ENCODE measurements around the gene KRTAP13-2. TPM values are rescaled to one million over a fixed set of nuclear protein-coding genes. Genes with fewer than 3 reads are reported as not detected.

The KRTAP13-2 gene
- total and polyA plus RNA-seq, 10 of the 15 experiments (the other 5 are each of a cell fraction or from before 2014, with no cell fraction given): not detected

GRCh38 chr21:30338717-30339116 is 33.4 kb downstream of the KRTAP13-2 start:
- in situ Hi-C loops (cut with MboI) (loop anchor here (5.0 kb wide), 1 partner anchor 744 kb away; no protein-coding TSS in a partner anchor), intact Hi-C loops (cut with micrococcal nuclease; ENCODE audit: unreplicated experiment) (no loop called here)
- BruUV-seq (replicated peaks): no TSS peak
- ChIA-PET SMC1A (ENCODE audit: uncharacterized antibody, unreplicated experiment) (no interaction called here), RAD21 (ENCODE audit: unreplicated experiment) (interaction anchor here (0.8 kb wide), 1 partner anchor 10 kb away, joined by 3 read pairs; no protein-coding TSS in a partner anchor), POLR2A (no interaction called here), CTCF (interaction anchor here (1.1 to 1.3 kb wide), 2 partner anchors 38 to 541 kb away, joined by 3 read pairs; no protein-coding TSS in a partner anchor)
- H2AFZ ChIP-seq (ENCODE audit: control insufficient read depth, low read depth, low read length): no peak overlapping the region
- H3K27ac ChIP-seq (ENCODE audit: control insufficient read depth, insufficient read depth): no peak overlapping the region
- H3K4me2 ChIP-seq (ENCODE audit: control insufficient read depth, insufficient read depth): no peak overlapping the region
- H3K4me3 ChIP-seq: no peak overlapping the region
- DNase-seq (ENCODE audit: low read depth, low spot score) (no peak), FAIRE-seq (no peak), ATAC-seq (no peak)
- WGBS (ENCODE audit: insufficient coverage, insufficient replicate concordance, low lambda C conversion rate, missing lambda C conversion rate): 26% methylated on average over 4 of the region's 4 CpGs
- no peaks in the 10 kb centered on the region for H4K20me1 ChIP-seq (ENCODE audit: control insufficient read depth, insufficient read depth)
- H3K9ac ChIP-seq (ENCODE audit: control insufficient read depth, insufficient read depth, low read length): no peak overlapping the region
- no peaks in the 10 kb centered on the region for H3K4me1 ChIP-seq (ENCODE audit: control insufficient read depth, insufficient read depth, low read length)
- no peaks in the 10 kb centered on the region for H3K27me3 ChIP-seq (replicated peaks in 1 of 2; ENCODE audit: control insufficient read depth in 2 of 2, insufficient read depth in 2 of 2, low read length in 1 of 2)
- H3K36me3 ChIP-seq (ENCODE audit: control insufficient read depth in 2 of 2, insufficient read depth in 2 of 2, low read length in 1 of 2): no peaks in the 10 kb centered on the region
- no peak for TF ChIP-seq PML (IDR thresholded peaks at IDR 0.05; ENCODE audit: low read length)
- TF ChIP-seq BCLAF1 (IDR thresholded peaks at IDR 0.05): no peak
- no peak for TF ChIP-seq HDGF (IDR thresholded peaks at IDR 0.05)
- no peak for TF ChIP-seq FOXK2 (IDR thresholded peaks at IDR 0.05)
- TF ChIP-seq ZNF274 (IDR thresholded peaks at IDR 0.05; ENCODE audit: insufficient read depth, insufficient read length): no peak
- no peak for TF ChIP-seq CREB1 (IDR thresholded peaks at IDR 0.05; ENCODE audit: low read depth)
- no peaks in the 10 kb centered on the region for H3K79me2 ChIP-seq (ENCODE audit: control insufficient read depth, insufficient read depth, low read length)
- no peaks in the 10 kb centered on the region for H3K9me3 ChIP-seq (replicated peaks; ENCODE audit: control insufficient read depth, insufficient read depth, low read length)

GRCh38 chr21:30337772-30338171 is 34.3 kb downstream of the KRTAP13-2 start:
- ChIA-PET SMC1A (ENCODE audit: uncharacterized antibody, unreplicated experiment) (no interaction called here), POLR2A (no interaction called here), CTCF (interaction anchor here (0.7 kb wide), 1 partner anchor 64 kb away, joined by 3 read pairs; no protein-coding TSS in a partner anchor), RAD21 (ENCODE audit: unreplicated experiment) (no interaction called here)
- Histone ChIP-seq H3K9ac (ENCODE audit: control insufficient read depth, insufficient read depth, low read length) (no peak overlapping the region), H3K36me3 (ENCODE audit: control insufficient read depth in 2 of 2, insufficient read depth in 2 of 2, low read length in 1 of 2) (no peaks in the 10 kb centered on the region), H4K20me1 (ENCODE audit: control insufficient read depth, insufficient read depth) (no peaks in the 10 kb centered on the region), H3K9me3 (replicated peaks; ENCODE audit: control insufficient read depth, insufficient read depth, low read length) (no peaks in the 10 kb centered on the region), H3K27me3 (replicated peaks in 1 of 2; ENCODE audit: control insufficient read depth in 2 of 2, insufficient read depth in 2 of 2, low read length in 1 of 2) (no peaks in the 10 kb centered on the region), H3K27ac (ENCODE audit: control insufficient read depth, insufficient read depth) (no peak overlapping the region), H2AFZ (ENCODE audit: control insufficient read depth, low read depth, low read length) (no peak overlapping the region), H3K4me3 (no peak overlapping the region), H3K4me1 (ENCODE audit: control insufficient read depth, insufficient read depth, low read length) (no peaks in the 10 kb centered on the region), H3K4me2 (ENCODE audit: control insufficient read depth, insufficient read depth) (no peak overlapping the region), H3K79me2 (ENCODE audit: control insufficient read depth, insufficient read depth, low read length) (no peaks in the 10 kb centered on the region)
- intact Hi-C loops (cut with micrococcal nuclease; ENCODE audit: unreplicated experiment) (no loop called here), in situ Hi-C loops (cut with MboI) (loop anchor here (5.0 kb wide), 1 partner anchor 745 kb away; no protein-coding TSS in a partner anchor)
- no peak for ATAC-seq
- BruUV-seq (replicated peaks): no TSS peak
- no peak for DNase-seq (ENCODE audit: low read depth, low spot score)
- no peak for FAIRE-seq
- TF ChIP-seq GABPA (IDR thresholded peaks at IDR 0.05; ENCODE audit: low read depth): no peak
- TF ChIP-seq SRF (IDR thresholded peaks at IDR 0.05; ENCODE audit: low read depth in 2 of 2, low read length in 2 of 2): no peak
- no peak for TF ChIP-seq MYC (IDR thresholded peaks at IDR 0.05; ENCODE audit: insufficient read depth, insufficient read length, insufficient replicate concordance, low read length, severe bottlenecking)
- TF ChIP-seq ESRRA (IDR thresholded peaks at IDR 0.05; ENCODE audit: low read length): no peak
- TF ChIP-seq RAD51 (IDR thresholded peaks at IDR 0.05): no peak
- TF ChIP-seq CBFB (IDR thresholded peaks at IDR 0.05; ENCODE audit: low read depth): no peak
- TF ChIP-seq HCFC1 (IDR thresholded peaks at IDR 0.05; ENCODE audit: low read length): no peak
- TF ChIP-seq ASH2L (IDR thresholded peaks at IDR 0.05; ENCODE audit: borderline replicate concordance, low read depth): no peak
- TF ChIP-seq HDAC6 (IDR thresholded peaks at IDR 0.05; ENCODE audit: unreplicated experiment): no peak
